NCI-H2171 treated with DMSO at 0.1 percent for 48 hours (cell line): Measurements from ENCODE around the gene ERGIC1.
A peak's percentile ranks its signal among the peaks of the same experiment; 100 is the strongest.

ENCODE experiments used
- DNase-seq: peaks from one replicate; lab custom pipeline; 2025; lab: John Stamatoyannopoulos, UW

ERGIC1 gene

GRCh38 chr5:172902497-172903472, 68.7 kb downstream of the ERGIC1 start:
- no peak for DNase-seq

GRCh38 chr5:172903790-172904189, 69.7 kb downstream of the ERGIC1 start:
- no peak for DNase-seq

- DNase-seq = no peak
These were observed 70.2 kb downstream of the ERGIC1 start for GRCh38 chr5:172904312-172904642.

GRCh38 chr5:172904643-172905345, 70.7 kb downstream of the ERGIC1 start:
- DNase-seq = peak; percentile 7

GRCh38 chr5:172905346-172906140, 71.5 kb downstream of the ERGIC1 start:
- no peak for DNase-seq

- no peak for DNase-seq
These were observed 72.4 kb downstream of the ERGIC1 start for GRCh38 chr5:172906436-172906835.

DNA sequence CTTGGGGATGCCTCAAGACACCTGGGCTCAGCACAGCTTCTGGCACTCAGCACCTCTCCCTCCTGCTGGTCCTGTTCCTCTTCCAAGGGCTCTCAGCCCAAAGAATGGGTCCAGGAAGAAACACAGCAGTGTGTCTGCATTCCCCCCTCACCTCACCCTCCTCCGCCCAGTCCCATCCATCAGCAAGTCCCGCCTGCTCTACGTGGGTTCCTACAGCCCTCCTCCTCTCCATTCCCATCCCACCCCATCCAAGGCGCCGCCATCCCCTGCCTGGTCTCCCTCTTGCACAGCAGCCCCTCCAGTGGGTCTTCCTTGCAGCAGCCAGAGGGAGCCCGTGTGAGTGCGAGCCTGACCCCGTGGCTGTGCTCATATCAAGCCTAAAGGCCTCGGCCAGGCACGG, 72.8 kb downstream of the ERGIC1 start:
- DNase-seq = no peak

- DNase-seq = peak; percentile 5
These were observed 73.6 kb downstream of the ERGIC1 start for GRCh38 chr5:172907657-172908056.

DNA sequence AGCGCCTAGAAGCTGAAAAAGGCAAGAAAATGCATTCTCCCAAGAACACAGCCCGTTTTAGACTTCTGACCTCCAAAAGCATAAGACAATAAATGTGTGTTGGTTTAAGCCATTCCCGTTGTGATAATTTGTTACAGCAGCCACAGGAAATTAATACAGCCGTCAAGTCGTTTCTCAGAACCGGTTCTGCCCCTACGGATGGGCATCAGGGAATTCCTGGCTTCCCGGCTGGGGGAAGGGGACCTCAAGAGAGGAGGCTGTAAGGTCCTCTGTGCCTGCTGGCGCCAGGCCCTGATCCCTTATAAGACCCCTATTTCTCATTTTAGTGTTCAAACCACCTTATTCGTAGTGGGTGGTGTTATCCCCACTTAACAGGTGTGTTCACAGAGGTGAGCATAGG, 74.6 kb downstream of the ERGIC1 start:
- no peak for DNase-seq

GRCh38 chr5:172909931-172910502, 76.0 kb downstream of the ERGIC1 start:
- peak; percentile 62 for DNase-seq

DNA sequence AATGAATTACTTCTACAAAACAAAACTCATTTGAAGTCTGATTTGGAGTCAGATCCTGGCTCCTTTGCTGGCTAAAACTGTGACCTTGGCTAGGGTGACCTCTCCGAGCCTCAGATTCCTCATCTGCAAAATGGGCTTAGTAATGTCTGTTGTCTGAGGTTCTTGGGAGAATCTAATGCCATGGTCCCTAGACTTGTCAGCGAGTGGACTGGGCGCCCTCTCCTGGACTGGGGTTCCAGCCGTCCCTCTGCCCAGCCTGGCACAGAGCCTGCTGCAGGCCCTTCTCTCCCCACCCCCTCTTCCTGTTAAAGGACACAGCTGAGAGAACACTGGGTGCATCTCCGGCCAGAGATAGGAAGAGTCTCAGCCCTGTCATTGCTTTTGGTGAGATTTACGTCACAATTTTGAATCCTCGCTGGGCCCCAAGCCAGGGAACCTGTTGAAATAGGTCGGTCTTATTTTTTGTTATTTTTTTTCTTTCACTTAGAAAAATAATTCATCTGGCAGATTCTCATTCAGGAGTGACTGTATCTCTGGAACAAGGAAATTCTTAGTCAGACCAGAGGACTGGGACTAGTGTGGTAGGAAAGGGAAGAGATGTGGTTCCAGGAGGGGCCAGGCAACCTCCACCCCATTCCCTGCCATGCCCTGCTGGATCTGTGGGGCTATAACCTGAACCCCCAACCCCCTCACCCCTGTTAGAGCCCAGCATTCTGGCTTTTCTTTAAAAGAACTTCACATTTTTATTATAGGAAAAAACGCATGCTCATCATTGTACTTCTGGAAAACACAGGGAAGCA, 77.0 kb downstream of the ERGIC1 start:
- DNase-seq = no peak

- DNase-seq = no peak
These were observed 77.5 kb downstream of the ERGIC1 start for GRCh38 chr5:172911628-172911880.

DNA sequence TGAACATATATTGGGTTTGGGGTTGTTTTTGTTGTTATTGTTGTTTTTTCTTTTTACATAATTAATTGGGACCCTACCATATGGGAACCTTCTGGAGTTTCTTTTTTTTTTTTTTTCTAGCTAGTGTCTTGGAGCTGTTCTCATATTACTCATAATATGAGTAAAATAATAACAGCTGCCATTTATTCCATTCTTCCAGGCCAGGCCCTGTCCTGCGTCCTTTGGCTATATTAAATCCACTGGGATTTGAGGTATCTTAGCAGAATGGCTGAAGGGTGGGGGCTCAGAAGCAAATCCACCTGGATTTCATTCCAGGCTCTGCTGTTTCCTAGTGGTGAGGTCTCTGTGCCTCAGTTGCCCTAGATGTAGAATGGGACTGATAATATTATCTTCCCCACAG, 77.9 kb downstream of the ERGIC1 start:
- DNase-seq = peak; percentile 70

DNA sequence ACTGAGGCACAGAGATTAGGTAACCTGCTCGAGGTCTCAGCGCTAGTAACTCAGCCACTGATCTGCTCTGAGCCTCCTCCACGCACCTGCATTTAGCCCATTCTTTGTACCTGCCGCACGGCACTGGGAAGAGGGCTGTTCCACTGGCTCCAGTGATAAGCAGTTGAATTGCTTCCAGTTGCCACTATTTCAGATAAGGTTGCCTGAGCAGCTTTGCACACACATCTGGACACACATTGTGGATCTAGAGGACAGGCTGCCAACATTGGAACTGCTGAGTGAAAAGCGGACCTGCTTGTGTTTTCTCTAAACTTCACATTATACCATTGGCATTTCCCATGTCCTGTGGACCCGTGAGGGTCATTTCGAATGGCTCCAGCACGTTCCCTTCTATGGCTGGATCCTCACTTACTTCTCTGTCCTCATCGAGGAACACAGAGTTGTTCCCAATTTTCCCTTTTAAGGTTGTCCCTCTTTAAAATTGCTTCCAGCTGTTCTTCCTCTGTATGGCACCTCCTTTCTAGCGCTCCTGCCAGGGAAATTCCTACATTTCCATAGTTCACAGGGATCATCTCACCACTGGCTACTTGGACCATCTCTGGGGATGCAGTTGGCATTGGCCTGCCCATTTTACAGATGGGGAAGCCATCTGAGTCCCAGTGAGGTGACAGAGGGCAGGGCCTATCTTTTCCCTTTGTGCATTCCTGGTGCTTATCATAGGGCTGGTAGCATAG, 79.2 kb downstream of the ERGIC1 start:
- no peak for DNase-seq

- DNase-seq = no peak
These were observed 81.5 kb downstream of the ERGIC1 start for GRCh38 chr5:172915514-172915913.

GRCh38 chr5:172918421-172919371, 84.6 kb downstream of the ERGIC1 start:
- DNase-seq = no peak

DNA sequence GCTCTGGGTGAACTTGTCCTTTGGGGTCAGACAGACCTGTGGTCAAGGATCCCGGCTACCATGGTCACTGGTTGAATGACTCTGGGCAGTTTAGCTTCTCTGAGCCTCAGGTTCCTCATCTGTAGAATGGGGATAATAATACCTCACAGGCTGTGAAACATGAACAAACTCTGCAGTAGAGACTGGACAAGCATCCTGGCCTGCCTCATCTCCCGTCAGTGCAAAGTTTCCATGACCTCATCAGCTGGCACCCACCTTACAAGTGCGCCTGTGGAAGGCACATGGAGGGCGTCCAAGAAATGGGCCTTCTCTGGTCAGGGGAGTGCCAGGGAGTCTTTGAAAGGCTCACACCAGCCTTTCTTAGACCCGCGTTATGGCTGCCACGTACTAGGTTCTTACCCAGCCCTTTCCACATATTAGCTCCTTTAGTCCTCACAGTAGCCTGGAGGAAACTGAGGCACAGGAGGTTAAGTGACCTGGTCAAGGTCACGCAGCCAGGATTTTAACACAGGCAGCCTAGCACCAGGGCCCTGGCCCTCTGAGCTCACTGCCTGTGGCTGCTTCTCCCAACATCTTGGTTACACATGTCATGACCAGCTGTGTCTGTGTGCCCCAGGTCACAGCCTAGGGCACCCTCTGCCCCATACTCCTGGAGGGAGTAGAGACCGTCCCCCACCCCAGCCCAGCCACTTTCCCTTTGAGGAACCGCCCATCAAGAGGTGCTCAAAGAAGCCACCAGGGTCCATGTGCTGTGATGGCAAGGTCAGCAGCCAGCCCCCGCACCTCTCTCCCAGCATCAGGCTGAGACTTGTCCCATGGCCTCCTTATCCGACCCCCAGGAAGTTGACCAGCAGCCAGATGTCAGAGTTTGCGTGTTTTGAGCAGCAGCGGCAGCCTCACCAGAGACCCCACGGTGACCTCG, 85.7 kb downstream of the ERGIC1 start:
- no peak for DNase-seq

DNA sequence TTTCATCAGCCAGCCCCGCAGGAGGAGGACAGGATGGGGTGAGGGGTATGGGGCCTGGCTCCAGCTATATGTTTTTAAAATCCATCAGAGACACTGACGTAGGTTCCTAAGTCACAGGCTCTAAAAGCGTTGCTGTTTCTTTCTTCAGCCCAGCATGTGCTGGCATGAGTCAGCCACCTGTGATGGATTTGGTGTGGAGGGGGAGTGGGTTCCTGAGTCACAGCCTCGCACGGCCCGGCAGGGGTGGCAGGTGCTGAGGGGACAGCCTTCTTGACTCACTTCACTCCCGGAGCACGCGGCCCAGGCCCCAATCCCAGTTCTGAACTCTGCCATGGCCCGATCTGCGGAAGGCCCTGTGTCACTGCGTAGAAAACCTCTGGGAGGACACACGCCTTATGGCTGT, 86.4 kb downstream of the ERGIC1 start:
- DNase-seq = peak; percentile 32

DNA sequence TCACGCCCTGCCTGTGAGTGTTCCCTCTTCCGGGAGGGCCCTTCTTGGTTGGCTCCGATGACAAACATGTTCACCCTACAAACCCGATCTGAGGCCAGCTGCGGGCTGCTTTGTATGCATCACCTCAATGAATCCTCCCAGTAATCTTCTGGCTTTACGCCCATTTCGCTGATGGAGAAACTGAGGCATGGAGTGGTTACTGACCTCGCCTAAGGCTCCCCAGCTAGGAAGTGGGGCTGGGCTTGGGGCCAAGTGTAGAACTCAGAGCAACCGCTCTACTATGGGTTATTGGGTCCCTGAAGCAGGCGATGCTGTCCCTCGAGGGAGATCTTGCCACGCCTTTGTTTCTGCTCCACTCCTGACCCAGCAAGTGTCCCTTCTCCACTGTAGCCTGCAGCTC, 86.9 kb downstream of the ERGIC1 start:
- no peak for DNase-seq
